Nephron (organoid): ENCODE data around the gene PPOX.

Experiments
- H3K27ac Mint-ChIP-seq, 3 experiments: 2 replicates each; pipeline ENCODE4 v1.8.0; 2020; ENCODE audit warnings: mixed read lengths in 3 of 3, mild to moderate bottlenecking in 2 of 3, moderate library complexity in 1 of 3
- H3K27me3 Mint-ChIP-seq: 2 replicates; pipeline ENCODE4 v1.8.0; 2021; ENCODE audit warnings: low read depth, mild to moderate bottlenecking, moderate library complexity, mixed read lengths
- H3K36me3 Mint-ChIP-seq: 2 replicates; pipeline ENCODE4 v1.8.0; 2020; ENCODE audit warnings: low read depth, mixed read lengths
- H3K4me1 Mint-ChIP-seq: 2 replicates; pipeline ENCODE4 v1.8.0; 2020; ENCODE audit warnings: mixed read lengths
- H3K4me3 Mint-ChIP-seq, 3 experiments: 2 replicates each; pipeline ENCODE4 v1.8.0; 2020; ENCODE audit warnings: mild to moderate bottlenecking in 3 of 3, mixed read lengths in 3 of 3, moderate library complexity in 2 of 3
- H3K9me3 Mint-ChIP-seq: 2 replicates; pipeline ENCODE4 v1.8.0; 2020; ENCODE audit warnings: mixed read lengths
- TF ChIP-seq, protein P1 (sequence below), 3 experiments: fragments of 200-600 bp; sonication (generic); IDR thresholded peaks; one replicate each; pipeline ENCODE4 v1.5.0; 2021; ENCODE audit warnings: antibody characterized with exemption in 3 of 3; ENCODE audit not compliant: unreplicated experiment in 3 of 3

The PPOX gene

GRCh38 chr1:161220002-161220401, 53.8 kb downstream of the PPOX start:
- Mint-ChIP-seq H3K4me3 (no peak overlapping the region), H3K27me3 (peaks cover 4% of the 10 kb centered on the region), H3K36me3 (peaks cover 4% of the 10 kb centered on the region), H3K4me1 (no peaks in the 10 kb centered on the region), H3K27ac (peak overlapping the region in 1 of 3 experiments; percentile 39), H3K9me3 (no peaks in the 10 kb centered on the region)
- TF ChIP-seq, protein P1, sequence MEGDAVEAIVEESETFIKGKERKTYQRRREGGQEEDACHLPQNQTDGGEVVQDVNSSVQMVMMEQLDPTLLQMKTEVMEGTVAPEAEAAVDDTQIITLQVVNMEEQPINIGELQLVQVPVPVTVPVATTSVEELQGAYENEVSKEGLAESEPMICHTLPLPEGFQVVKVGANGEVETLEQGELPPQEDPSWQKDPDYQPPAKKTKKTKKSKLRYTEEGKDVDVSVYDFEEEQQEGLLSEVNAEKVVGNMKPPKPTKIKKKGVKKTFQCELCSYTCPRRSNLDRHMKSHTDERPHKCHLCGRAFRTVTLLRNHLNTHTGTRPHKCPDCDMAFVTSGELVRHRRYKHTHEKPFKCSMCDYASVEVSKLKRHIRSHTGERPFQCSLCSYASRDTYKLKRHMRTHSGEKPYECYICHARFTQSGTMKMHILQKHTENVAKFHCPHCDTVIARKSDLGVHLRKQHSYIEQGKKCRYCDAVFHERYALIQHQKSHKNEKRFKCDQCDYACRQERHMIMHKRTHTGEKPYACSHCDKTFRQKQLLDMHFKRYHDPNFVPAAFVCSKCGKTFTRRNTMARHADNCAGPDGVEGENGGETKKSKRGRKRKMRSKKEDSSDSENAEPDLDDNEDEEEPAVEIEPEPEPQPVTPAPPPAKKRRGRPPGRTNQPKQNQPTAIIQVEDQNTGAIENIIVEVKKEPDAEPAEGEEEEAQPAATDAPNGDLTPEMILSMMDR (IDR thresholded peaks at IDR 0.05; ENCODE audit: unreplicated experiment in 3 of 3): no peak
